Activated naive CD4-positive, alpha-beta T cell treated with anti-CD3 and anti-CD28 coated beads for 36 hours (primary cell): ENCODE data around the gene CD72. TPM values are rescaled to one million over a fixed set of nuclear protein-coding genes. Genes with fewer than 3 reads are reported as not detected.

Source experiments
- CTCF ChIA-PET: fragments of 350-600 bp; sonication (Branson Sonifier 250); formaldehyde crosslinking; loops from one replicate; lab custom pipeline; 2021; ENCODE audit warnings: antibody characterized with exemption; lab: Charles Lee
- DNase-seq: peaks from one replicate; pipeline ENCODE4 v3.0.0-alpha.2; 2020
- H3K27ac Mint-ChIP-seq: one replicate; pipeline ENCODE4 v1.8.0; 2021; ENCODE audit warnings: mild to moderate bottlenecking, mixed read lengths
- H3K27me3 Mint-ChIP-seq: one replicate; pipeline ENCODE4 v1.8.0; 2021; ENCODE audit warnings: low read depth, mixed read lengths
- H3K36me3 Mint-ChIP-seq: one replicate; pipeline ENCODE4 v1.8.0; 2021; ENCODE audit warnings: low read depth, mixed read lengths
- H3K4me1 Mint-ChIP-seq: one replicate; pipeline ENCODE4 v1.8.0; 2021; ENCODE audit warnings: low read depth, mixed read lengths
- H3K4me3 Mint-ChIP-seq: one replicate; pipeline ENCODE4 v1.8.0; 2021; ENCODE audit warnings: mild to moderate bottlenecking, moderate library complexity, mixed read lengths
- H3K9me3 Mint-ChIP-seq: one replicate; pipeline ENCODE4 v1.8.0; 2021; ENCODE audit warnings: mixed read lengths
- intact Hi-C: fragments of 100-400 bp; cut with micrococcal nuclease; formaldehyde crosslinking; loops from one replicate; pipeline ENCODE4 v1.15.1; 2023
- total RNA-seq, 2 experiments: library from RNA; stranded (reverse); gene quantifications; one replicate each; pipeline ENCODE4 v1.2.3, GENCODE V29; 2021

The CD72 gene
- total RNA-seq, 2 experiments from 2014 or later = 2.9 to 4.5 TPM

DNA sequence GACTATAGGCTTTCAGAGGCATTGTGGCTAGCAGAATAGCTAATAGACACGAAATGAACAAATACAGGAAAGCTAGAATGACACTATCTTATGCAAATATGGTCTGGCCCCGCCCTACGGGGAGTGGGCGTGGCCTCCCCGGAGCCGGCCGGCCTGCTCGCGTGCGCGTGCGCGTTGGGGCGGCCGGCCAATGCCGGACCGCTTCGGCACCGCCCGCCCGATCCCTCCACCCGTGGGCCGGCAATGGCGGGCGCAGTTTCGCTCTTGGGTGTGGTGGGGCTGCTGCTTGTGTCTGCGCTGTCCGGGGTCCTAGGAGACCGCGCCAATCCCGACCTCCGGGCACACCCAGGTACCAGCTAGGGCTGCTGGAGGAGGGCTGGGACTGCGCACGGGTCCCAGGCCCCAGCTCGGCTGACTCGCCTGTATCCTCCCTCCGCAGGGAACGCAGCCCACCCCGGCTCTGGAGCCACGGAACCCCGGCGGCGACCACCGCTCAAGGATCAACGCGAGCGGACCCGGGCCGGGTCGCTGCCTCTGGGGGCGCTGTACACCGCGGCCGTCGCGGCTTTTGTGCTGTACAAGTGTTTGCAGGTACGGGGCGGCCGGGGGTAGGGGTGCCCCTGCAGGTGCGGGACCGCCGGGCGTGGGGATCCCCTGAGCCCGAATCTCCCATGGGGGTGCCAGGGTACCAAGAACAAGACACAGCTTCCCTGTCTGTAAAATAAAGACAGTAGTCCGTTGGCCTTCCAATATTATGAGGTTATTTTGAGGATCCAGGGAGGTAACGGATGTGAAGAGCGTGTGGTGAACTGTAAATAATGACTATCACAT lies 40.1 kb upstream of the CD72 start, which contains the start of gene CCDC107:
CCDC107 (plus strand) TSS at position 156 of the 831 bp plus-strand sequence; CDS start at position 244, 88 bp downstream.
- peaks cover 37% of the 10 kb centered on the region for H3K36me3 Mint-ChIP-seq
- intact Hi-C loops = loop anchor here (1.0 to 10.0 kb wide), 2 partner anchors 70 to 826 kb away; no protein-coding TSS in a partner anchor
- H3K27ac Mint-ChIP-seq = peak within 1 kb of the TSS; percentile 94
- CTCF ChIA-PET = interaction anchor here (0.6 to 11.0 kb wide), 27 partner anchors 10 to 230 kb away, joined by 3 to 149 read pairs (median 4); partner anchors contain the start of genes CREB3, GBA2, RGP1 and SIT1
- peaks cover 1% of the 10 kb centered on the region for H3K9me3 Mint-ChIP-seq
- H3K4me1 Mint-ChIP-seq = peaks cover 67% of the 10 kb centered on the region
- H3K27me3 Mint-ChIP-seq = peaks cover 3% of the 10 kb centered on the region
- peak; percentile 83 for DNase-seq
- H3K4me3 Mint-ChIP-seq = peak within 1 kb of the TSS; percentile 84

DNA sequence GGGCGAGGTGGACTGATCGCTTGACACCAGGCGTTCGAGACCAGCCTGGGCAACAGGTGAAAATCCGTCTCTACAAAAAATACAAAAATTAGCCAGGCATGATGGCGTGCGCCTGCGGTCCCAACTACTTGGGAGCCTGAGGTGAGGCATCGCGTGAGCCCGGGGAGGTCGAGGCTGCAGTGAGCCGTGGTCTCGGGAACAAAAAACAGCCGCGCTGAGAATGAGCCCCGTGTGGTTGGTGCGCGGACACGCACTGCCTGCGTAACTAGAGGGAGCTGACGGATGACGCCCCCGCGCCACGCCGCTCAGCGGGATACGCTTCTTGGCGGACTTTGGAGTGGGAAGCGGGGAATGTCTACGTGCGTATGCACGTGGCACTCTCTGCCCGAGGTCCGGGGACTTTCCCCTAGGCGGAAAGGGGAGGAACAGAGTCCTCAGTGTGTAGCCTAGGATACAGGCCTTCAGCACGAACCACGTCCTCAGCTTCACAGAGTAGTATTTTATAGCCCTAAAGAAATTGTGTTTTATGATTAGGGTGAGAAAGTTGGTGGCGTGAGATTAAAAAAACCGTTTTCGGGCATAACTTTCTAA lies 39.4 kb upstream of the CD72 start, which contains the start of gene RMRP:
RMRP (minus strand) TSS at position 474 of the 591 bp plus-strand sequence.
- Mint-ChIP-seq H3K27ac (peak within 1 kb of the TSS; percentile 94), H3K4me3 (peak within 1 kb of the TSS; percentile 84), H3K4me1 (peaks cover 60% of the 10 kb centered on the region), H3K36me3 (peaks cover 31% of the 10 kb centered on the region), H3K9me3 (peaks cover 1% of the 10 kb centered on the region), H3K27me3 (peaks cover 3% of the 10 kb centered on the region)
- DNase-seq = peak; percentile 93
- CTCF ChIA-PET = interaction anchor here (0.6 to 11.0 kb wide), 24 partner anchors 9 to 231 kb away, joined by 3 to 149 read pairs (median 4); partner anchors contain the start of genes CREB3 and SIT1
- intact Hi-C loops = loop anchor here (1.0 to 10.0 kb wide), 7 partner anchors 8 to 827 kb away; partner anchors contain the start of genes CREB3, HINT2 and TLN1

DNA sequence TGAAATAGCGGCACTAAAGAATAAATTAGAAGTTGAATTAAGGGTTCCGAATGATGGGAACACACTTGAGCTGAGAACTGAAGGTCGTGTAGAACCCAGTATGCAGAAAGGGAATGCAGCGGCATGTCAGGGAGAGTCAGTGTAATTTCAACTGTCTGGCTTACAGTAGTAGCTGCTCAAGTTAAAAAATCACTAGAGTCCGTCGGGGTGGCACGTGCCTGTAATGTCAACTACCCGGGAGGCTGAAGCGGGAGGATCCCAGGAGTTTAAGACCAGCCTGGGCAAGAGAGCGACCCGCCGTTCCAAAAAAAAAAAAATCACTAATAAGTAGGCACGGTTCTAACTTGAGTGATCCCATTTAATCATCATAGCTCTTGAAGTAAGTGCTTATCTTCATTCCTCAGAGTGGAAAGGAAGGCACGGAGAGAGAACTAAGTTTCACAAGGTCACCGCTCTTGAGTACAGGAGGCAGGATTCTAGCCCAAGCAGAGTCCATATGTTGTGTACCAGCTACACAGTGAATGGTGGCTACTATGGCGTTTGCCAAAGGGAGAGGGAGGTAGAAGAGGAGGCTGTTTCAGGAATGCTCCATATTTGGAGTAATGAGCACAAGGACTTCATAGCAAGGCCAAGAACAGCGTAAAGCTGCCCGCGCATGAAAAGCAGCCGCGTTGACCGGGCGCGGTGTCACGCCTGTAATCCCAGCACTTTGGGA lies 38.8 kb upstream of the CD72 start:
- H3K27me3 Mint-ChIP-seq = peaks cover 3% of the 10 kb centered on the region
- CTCF ChIA-PET = interaction anchor here (1.2 to 11.0 kb wide), 8 partner anchors 8 to 89 kb away, joined by 3 to 149 read pairs (median 5); partner anchors contain the start of genes ARHGEF39 and SIT1
- H3K4me1 Mint-ChIP-seq = peaks cover 57% of the 10 kb centered on the region
- intact Hi-C loops = loop anchor here (1.0 to 10.0 kb wide), 6 partner anchors 8 to 828 kb away; partner anchors contain the start of genes CREB3, HINT2 and TLN1
- H3K4me3 Mint-ChIP-seq = peak overlapping the region; percentile 84
- peaks cover 1% of the 10 kb centered on the region for H3K9me3 Mint-ChIP-seq
- DNase-seq = no peak
- peak overlapping the region; percentile 94 for H3K27ac Mint-ChIP-seq
- peaks cover 24% of the 10 kb centered on the region for H3K36me3 Mint-ChIP-seq

DNA sequence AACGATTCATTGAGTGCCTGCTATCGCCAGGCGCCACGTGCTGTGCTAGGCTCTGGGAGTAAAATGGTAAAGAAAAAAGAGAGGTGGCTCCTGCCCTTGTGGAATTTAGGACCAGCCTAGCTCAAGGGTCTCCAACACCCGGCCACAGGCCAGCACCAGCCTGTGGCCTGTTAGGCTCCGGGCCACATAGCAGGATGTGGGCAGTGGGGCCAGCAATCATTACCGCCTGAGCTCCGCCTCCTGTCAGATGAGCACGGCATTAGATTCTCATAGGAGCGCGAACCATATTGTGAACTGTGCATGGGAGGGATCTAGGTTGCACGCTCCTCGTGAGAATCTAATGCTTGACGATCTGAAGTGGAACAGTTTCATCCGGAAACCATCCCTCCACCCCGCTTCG lies 38.1 kb upstream of the CD72 start:
- intact Hi-C loops = loop anchor here (10.0 kb wide), 1 partner anchor 828 kb away; no protein-coding TSS in a partner anchor
- CTCF ChIA-PET = interaction anchor here (0.6 to 11.0 kb wide), 7 partner anchors 8 to 90 kb away, joined by 3 to 149 read pairs (median 5); partner anchors contain the start of genes ARHGEF39 and SIT1
- Mint-ChIP-seq H3K36me3 (peaks cover 20% of the 10 kb centered on the region), H3K4me1 (peaks cover 57% of the 10 kb centered on the region), H3K4me3 (no peak overlapping the region), H3K27ac (no peak overlapping the region), H3K27me3 (peaks cover 3% of the 10 kb centered on the region), H3K9me3 (peaks cover 1% of the 10 kb centered on the region)
- DNase-seq = no peak

DNA sequence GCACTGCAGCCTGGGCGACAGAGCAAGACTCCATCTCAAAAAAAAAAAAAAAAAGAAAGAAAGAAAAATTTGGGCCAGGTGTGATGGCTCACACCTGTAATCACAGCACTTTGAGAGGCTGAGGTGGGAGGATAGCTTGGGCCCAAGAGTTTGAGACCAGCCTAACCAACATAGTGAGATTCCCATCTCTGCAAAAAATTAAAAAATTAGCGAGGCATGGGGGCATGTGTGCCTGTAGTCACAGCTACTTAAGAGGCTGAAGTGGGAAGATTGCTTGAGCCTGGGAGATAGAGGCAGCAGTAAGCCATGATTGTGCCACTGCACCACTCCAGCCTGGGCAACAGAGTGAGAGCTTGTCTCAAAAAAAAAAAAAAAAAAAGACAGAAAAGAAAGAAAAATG lies 35.4 kb upstream of the CD72 start:
- DNase-seq = no peak
- intact Hi-C loops = loop anchor here (10.0 kb wide), 1 partner anchor 831 kb away; no protein-coding TSS in a partner anchor
- H3K27ac Mint-ChIP-seq = no peak overlapping the region
- peaks cover 47% of the 10 kb centered on the region for H3K4me1 Mint-ChIP-seq
- H3K27me3 Mint-ChIP-seq = peaks cover 3% of the 10 kb centered on the region
- H3K4me3 Mint-ChIP-seq = no peak overlapping the region
- H3K9me3 Mint-ChIP-seq = peaks cover 1% of the 10 kb centered on the region
- CTCF ChIA-PET = interaction anchor here (12.4 kb wide), 1 partner anchor 38 kb away, joined by 142 read pairs; the partner anchor contains the start of gene CD72
- H3K36me3 Mint-ChIP-seq = peaks cover 12% of the 10 kb centered on the region

DNA sequence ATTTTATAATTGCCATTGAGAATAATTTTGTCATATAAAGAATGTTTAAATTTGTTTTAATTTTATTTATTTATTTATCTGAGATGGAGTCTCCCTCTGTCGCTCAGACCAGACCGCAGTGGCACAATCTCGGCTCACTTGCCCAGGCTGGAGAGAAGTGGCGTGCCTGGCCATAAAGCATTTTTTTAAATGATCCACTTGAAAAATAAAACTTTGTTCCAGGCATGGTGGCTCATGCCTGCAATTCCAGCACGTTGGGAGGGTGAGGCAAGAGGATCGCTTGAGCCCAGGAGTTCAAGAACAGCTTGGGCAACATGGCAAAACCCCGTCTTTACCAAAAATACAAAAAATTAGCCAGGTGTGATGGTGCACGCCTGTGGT lies 34.6 kb upstream of the CD72 start:
- CTCF ChIA-PET = interaction anchor here (12.4 kb wide), 1 partner anchor 37 kb away, joined by 142 read pairs; the partner anchor contains the start of gene CD72
- H3K9me3 Mint-ChIP-seq = peaks cover under 1% of the 10 kb centered on the region
- peaks cover 12% of the 10 kb centered on the region for H3K36me3 Mint-ChIP-seq
- H3K27me3 Mint-ChIP-seq = peaks cover under 1% of the 10 kb centered on the region
- peaks cover 53% of the 10 kb centered on the region for H3K4me1 Mint-ChIP-seq
- H3K27ac Mint-ChIP-seq = no peak overlapping the region
- no peak for DNase-seq
- intact Hi-C loops = loop anchor here (10.0 kb wide), 1 partner anchor 832 kb away; no protein-coding TSS in a partner anchor
- no peak overlapping the region for H3K4me3 Mint-ChIP-seq

DNA sequence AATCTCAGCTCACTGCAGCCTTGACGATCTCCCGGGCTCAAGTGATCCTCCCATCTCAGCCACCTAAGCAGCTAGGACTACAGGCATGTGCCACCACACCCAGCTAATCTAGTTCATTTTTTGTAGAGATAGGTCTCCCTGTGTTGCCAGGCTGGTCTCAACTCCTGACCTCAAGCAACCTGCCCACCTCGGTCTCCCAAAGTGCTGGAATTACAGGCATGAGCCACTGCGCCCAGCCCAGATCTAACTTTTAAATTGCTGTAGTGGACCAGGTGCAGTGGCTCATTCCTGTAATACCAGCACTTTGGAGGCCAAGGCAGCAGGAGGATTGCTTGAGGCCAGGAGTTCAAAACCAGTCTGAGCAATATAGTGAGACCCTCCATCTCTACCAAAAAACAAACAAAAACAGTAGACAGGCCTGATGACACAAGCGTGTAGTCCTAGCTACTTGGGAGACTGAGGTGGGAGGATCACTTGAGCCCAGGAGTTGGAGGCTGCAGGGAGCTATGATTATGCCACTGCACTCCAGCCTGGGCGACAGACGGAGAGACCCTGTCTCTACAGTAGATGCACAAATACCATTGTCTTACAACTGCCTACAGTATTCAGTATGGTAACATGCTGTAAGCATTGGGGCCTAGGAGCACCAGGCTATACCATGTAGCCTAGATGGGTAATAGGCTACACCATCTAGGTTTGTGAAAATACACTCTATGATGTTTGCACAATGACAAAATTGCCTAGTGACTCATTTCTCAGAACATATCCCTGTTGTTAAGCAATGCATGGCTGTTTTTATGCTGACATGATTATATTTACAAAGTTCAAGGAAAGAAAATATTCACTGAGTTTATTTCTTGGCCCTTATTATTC lies 34.0 kb upstream of the CD72 start:
- Mint-ChIP-seq H3K27ac (peak overlapping the region; percentile 67), H3K4me1 (peaks cover 53% of the 10 kb centered on the region), H3K27me3 (no peaks in the 10 kb centered on the region), H3K4me3 (peak overlapping the region; percentile 32), H3K36me3 (peaks cover 11% of the 10 kb centered on the region), H3K9me3 (no peaks in the 10 kb centered on the region)
- intact Hi-C loops = loop anchor here (10.0 kb wide), 1 partner anchor 833 kb away; no protein-coding TSS in a partner anchor
- CTCF ChIA-PET = interaction anchor here (0.7 to 12.4 kb wide), 5 partner anchors 9 to 747 kb away, joined by 3 to 149 read pairs (median 3); partner anchors contain the start of genes ARHGEF39, CCDC107, CD72 and RMRP
- DNase-seq = no peak

DNA sequence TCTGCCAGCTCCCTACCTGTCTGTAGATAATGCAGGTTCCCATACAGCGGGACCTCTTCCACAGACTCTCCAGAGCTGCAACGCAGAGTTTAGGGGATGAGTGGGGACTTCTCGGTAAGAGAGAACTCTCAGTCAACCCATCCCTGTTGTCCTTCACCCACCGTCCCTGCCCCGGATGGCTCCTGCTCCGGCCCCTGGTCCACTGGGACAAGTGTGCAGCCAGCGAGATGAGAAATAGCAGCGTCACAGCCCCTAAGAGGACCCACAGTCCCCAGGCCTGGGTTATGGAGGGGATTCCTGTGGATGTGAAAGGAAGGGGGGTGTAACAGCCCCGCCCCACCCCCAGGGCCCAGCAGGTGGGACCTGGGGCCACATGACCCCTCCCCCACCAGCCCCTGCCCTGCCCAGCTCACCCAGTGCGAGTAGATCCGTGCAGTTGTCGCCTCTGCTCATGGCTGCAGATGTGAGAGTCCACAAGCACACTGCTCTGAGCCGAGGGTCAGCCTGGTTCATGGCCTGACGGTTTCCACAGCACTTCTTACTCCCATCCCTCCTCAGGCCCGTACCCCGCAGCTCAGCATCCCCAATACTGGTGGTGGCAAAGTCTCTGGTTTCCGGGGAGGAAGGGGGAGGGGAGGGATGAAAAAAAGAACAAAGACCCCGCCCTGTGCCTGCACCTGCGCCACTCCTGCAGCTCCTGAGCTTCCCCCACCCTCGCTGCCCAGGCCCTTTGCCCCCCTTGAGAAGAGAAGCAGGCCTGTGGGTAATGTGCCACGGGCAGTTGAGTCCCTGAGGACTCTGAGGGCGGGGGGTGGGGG lies 32.3 kb upstream of the CD72 start, which contains the start of gene SIT1:
SIT1 (minus strand) TSS at position 591 of the 818 bp plus-strand sequence; CDS start at position 513, 78 bp downstream.
- H3K4me1 Mint-ChIP-seq = peaks cover 46% of the 10 kb centered on the region
- intact Hi-C loops = loop anchor here (10.0 kb wide), 1 partner anchor 834 kb away; no protein-coding TSS in a partner anchor
- CTCF ChIA-PET = interaction anchor here (0.6 to 12.4 kb wide), 6 partner anchors 10 to 78 kb away, joined by 3 to 149 read pairs (median 4); partner anchors contain the start of genes ARHGEF39, CCDC107, CD72 and RMRP
- H3K27ac Mint-ChIP-seq = peak within 1 kb of the TSS; percentile 94
- peak; percentile 60 for DNase-seq
- peaks cover 11% of the 10 kb centered on the region for H3K36me3 Mint-ChIP-seq
- no peaks in the 10 kb centered on the region for H3K27me3 Mint-ChIP-seq
- peak within 1 kb of the TSS; percentile 93 for H3K4me3 Mint-ChIP-seq
- no peaks in the 10 kb centered on the region for H3K9me3 Mint-ChIP-seq

DNA sequence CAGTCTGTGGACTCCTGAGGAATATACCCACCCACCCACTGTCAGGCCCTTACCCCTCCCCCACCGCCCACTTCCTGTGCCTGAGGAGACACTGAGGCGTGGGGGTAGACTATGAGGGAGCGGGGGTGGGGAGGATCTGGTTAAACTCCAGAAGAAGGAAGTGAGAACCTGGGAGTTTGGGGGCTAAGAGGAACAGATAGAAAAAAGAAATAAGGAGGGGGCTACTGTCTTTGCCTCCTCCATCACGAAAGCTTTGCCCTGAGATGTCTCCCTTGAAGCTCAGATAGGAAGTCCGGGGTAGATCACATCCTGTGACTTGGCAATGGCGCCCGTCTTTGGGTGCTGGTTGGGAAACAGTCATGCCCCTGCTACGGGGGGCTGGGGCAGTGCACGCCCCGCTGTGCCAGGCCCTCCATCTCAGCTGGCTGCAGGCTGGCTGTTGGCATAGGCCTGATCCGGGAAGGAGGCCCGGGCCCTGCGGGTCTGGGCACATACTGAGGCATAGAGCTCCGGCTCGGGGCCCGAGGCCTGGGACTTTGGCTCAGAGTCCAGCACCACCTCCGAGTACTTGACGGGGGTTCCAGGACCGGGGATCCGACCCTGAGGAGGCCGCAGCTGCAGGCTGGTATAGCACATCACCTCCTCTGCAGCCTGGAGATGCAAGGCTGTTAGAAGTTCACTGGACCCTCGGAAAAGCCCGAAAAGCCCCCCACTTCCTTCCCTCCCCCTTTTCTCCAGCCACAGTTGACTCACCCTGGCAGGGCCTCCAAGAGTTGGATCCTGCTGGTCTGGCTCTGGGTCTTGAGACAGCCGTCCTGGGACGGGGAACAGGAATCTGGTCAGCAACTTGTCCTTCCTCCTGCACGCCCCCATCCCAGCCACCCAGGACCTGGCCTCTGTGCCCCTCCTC lies 31.5 kb upstream of the CD72 start:
- peak; percentile 66 for DNase-seq
- Mint-ChIP-seq H3K36me3 (peaks cover 11% of the 10 kb centered on the region), H3K27ac (peak overlapping the region; percentile 94), H3K4me1 (peaks cover 46% of the 10 kb centered on the region), H3K4me3 (peak overlapping the region; percentile 93), H3K9me3 (no peaks in the 10 kb centered on the region), H3K27me3 (no peaks in the 10 kb centered on the region)
- intact Hi-C loops = loop anchor here (1.0 to 10.0 kb wide), 2 partner anchors 8 to 835 kb away; no protein-coding TSS in a partner anchor
- CTCF ChIA-PET = interaction anchor here (0.6 to 12.4 kb wide), 8 partner anchors 10 to 97 kb away, joined by 3 to 149 read pairs (median 5); partner anchors contain the start of genes ARHGEF39, CCDC107, CD72 and RMRP
